H9 (cell line): ENCODE measurements around the gene PTPRN2. TPM values are rescaled to one million over a fixed set of nuclear protein-coding genes. Genes with fewer than 3 reads are reported as not detected.

ENCODE experiments used
- DNase-seq: peaks from one replicate; pipeline ENCODE4 v3.0.0-alpha.2; 2017
- H2AFZ ChIP-seq: one replicate; pipeline ENCODE4 v1.6.1; 2013; ENCODE audit warnings: mild to moderate bottlenecking, low read length, control low read depth, moderate library complexity
- H2AK5ac ChIP-seq: 2 replicates; pipeline ENCODE4 v1.6.1; 2013; ENCODE audit warnings: low read length, control low read depth, mixed read lengths; ENCODE audit not compliant: insufficient read length
- H2BK120ac ChIP-seq: one replicate; pipeline ENCODE4 v1.6.1; 2013; ENCODE audit warnings: low read depth, mild to moderate bottlenecking, low read length, control low read depth, inconsistent platforms; ENCODE audit not compliant: poor library complexity, severe bottlenecking
- H2BK12ac ChIP-seq: 2 replicates; pipeline ENCODE4 v1.6.1; 2013; ENCODE audit warnings: low read length, control low read depth, mixed read lengths, low read depth; ENCODE audit not compliant: insufficient read length
- H2BK15ac ChIP-seq: 2 replicates; pipeline ENCODE4 v1.6.1; 2013; ENCODE audit warnings: low read depth, low read length, control low read depth
- H2BK20ac ChIP-seq: one replicate; pipeline ENCODE4 v1.6.1; 2013; ENCODE audit warnings: low read depth, mild to moderate bottlenecking, low read length, control low read depth, inconsistent platforms; ENCODE audit not compliant: poor library complexity, severe bottlenecking
- H2BK5ac ChIP-seq: 2 replicates; pipeline ENCODE4 v1.6.1; 2013; ENCODE audit warnings: low read length, control low read depth, mixed read lengths; ENCODE audit not compliant: insufficient read length
- H3K14ac ChIP-seq: 2 replicates; pipeline ENCODE4 v1.6.1; 2013; ENCODE audit warnings: low read length, control low read depth; ENCODE audit not compliant: insufficient read depth
- H3K18ac ChIP-seq: 2 replicates; pipeline ENCODE4 v1.6.1; 2013; ENCODE audit warnings: low read depth, mild to moderate bottlenecking, mixed read lengths, low read length, control low read depth; ENCODE audit not compliant: insufficient read length
- H3K23ac ChIP-seq: 2 replicates; pipeline ENCODE4 v1.6.1; 2013; ENCODE audit warnings: low read length, control low read depth, mixed read lengths, low read depth; ENCODE audit not compliant: insufficient read length
- H3K23me2 ChIP-seq: 2 replicates; pipeline ENCODE4 v1.6.1; 2013; ENCODE audit warnings: low read depth, mild to moderate bottlenecking, mixed read lengths, low read length, control low read depth; ENCODE audit not compliant: insufficient read length, poor library complexity, severe bottlenecking
- H3K27ac ChIP-seq: 2 replicates; pipeline ENCODE4 v1.5.1; 2013; ENCODE audit warnings: low read length, control low read depth, mixed read lengths, low read depth; ENCODE audit not compliant: insufficient read length
- H3K27me3 ChIP-seq: 2 replicates; pipeline ENCODE4 v1.6.1; 2013; ENCODE audit warnings: low read length, control low read depth, inconsistent platforms; ENCODE audit not compliant: insufficient read depth
- H3K4ac ChIP-seq: 2 replicates; pipeline ENCODE4 v1.6.1; 2013; ENCODE audit warnings: low read depth, mild to moderate bottlenecking, control low read depth, inconsistent platforms, low read length, moderate library complexity
- H3K4me1 ChIP-seq: 2 replicates; pipeline ENCODE4 v1.6.1; 2013; ENCODE audit warnings: low read length, control low read depth, inconsistent platforms; ENCODE audit not compliant: insufficient read depth
- H3K4me2 ChIP-seq: 2 replicates; pipeline ENCODE4 v1.6.1; 2013; ENCODE audit warnings: low read length, control low read depth, mixed read lengths; ENCODE audit not compliant: insufficient read length, insufficient read depth
- H3K56ac ChIP-seq: 2 replicates; pipeline ENCODE4 v1.6.1; 2013; ENCODE audit warnings: low read depth, mild to moderate bottlenecking, mixed read lengths, low read length, control low read depth; ENCODE audit not compliant: insufficient read length
- H3K79me1 ChIP-seq: 2 replicates; pipeline ENCODE4 v1.6.1; 2013; ENCODE audit warnings: low read depth, mild to moderate bottlenecking, moderate library complexity, low read length, control low read depth, inconsistent platforms; ENCODE audit not compliant: insufficient read depth, poor library complexity, severe bottlenecking
- H3K79me2 ChIP-seq: 2 replicates; pipeline ENCODE4 v1.6.1; 2013; ENCODE audit warnings: low read length, control low read depth, inconsistent platforms; ENCODE audit not compliant: insufficient read depth
- H3K9ac ChIP-seq: 2 replicates; pipeline ENCODE4 v1.6.1; 2013; ENCODE audit warnings: low read length, control low read depth, mixed read lengths; ENCODE audit not compliant: insufficient read length; ENCODE audit errors: extremely low read depth
- H3K9me3 ChIP-seq: one replicate; pipeline ENCODE4 v1.6.1; 2013; ENCODE audit warnings: low read depth, low read length, inconsistent platforms; ENCODE audit not compliant: control insufficient read depth
- H3T11ph ChIP-seq: one replicate; pipeline ENCODE4 v1.6.1; 2013; ENCODE audit warnings: mild to moderate bottlenecking, low read length, control low read depth, inconsistent platforms
- H4K20me1 ChIP-seq: one replicate; pipeline ENCODE4 v1.6.1; 2013; ENCODE audit not compliant: control insufficient read depth, insufficient read length, insufficient read depth
- H4K5ac ChIP-seq: 2 replicates; pipeline ENCODE4 v1.6.1; 2013; ENCODE audit warnings: low read depth, mild to moderate bottlenecking, mixed read lengths, low read length, control low read depth; ENCODE audit not compliant: insufficient read length
- H4K8ac ChIP-seq: replicated peaks from 2 replicates; pipeline ENCODE4 v1.6.1; 2013; ENCODE audit warnings: low read length, control low read depth, mixed read lengths, low read depth; ENCODE audit not compliant: insufficient read length
- H4K91ac ChIP-seq: 2 replicates; pipeline ENCODE4 v1.6.1; 2013; ENCODE audit warnings: low read depth, mild to moderate bottlenecking, moderate library complexity, mixed read lengths, low read length, control low read depth; ENCODE audit not compliant: insufficient read length
- H3K27ac Mint-ChIP-seq, 3 experiments: 2 replicates in 2 of 3; 3 replicates in 1 of 3; pipeline ENCODE4 v1.8.0; 2020 to 2021; ENCODE audit warnings: mixed read lengths in 3 of 3, mild to moderate bottlenecking in 1 of 3, moderate library complexity in 1 of 3
- H3K27me3 Mint-ChIP-seq: 2 replicates; pipeline ENCODE4 v1.8.0; 2021; ENCODE audit warnings: low read depth, mild to moderate bottlenecking, moderate library complexity, mixed read lengths
- H3K36me3 Mint-ChIP-seq, 3 experiments: 2 replicates in 2 of 3; 3 replicates in 1 of 3; pipeline ENCODE4 v1.8.0; 2020 to 2021; ENCODE audit warnings: low read depth in 3 of 3, mixed read lengths in 3 of 3; ENCODE audit not compliant: insufficient read depth in 1 of 3
- H3K4me1 Mint-ChIP-seq, 2 experiments: 2 replicates each; pipeline ENCODE4 v1.8.0; 2020; ENCODE audit warnings: mixed read lengths in 2 of 2
- H3K4me3 Mint-ChIP-seq, 2 experiments: 2 replicates in 1 of 2; 3 replicates in 1 of 2; pipeline ENCODE4 v1.8.0; 2020 to 2021; ENCODE audit warnings: mild to moderate bottlenecking in 2 of 2, mixed read lengths in 2 of 2, moderate library complexity in 1 of 2
- H3K9me3 Mint-ChIP-seq, 2 experiments: 2 replicates in 1 of 2; 3 replicates in 1 of 2; pipeline ENCODE4 v1.8.0; 2020; ENCODE audit warnings: mild to moderate bottlenecking in 2 of 2, mixed read lengths in 2 of 2, moderate library complexity in 1 of 2
- WGBS: extraction: QIAGEN DNeasy Blood & Tissue Kit; methylation state at CpG from one replicate; pipeline ENCODE4 v1.1.7; 2013; ENCODE audit warnings: missing lambda C conversion rate, low lambda C conversion rate, mixed read lengths; ENCODE audit not compliant: insufficient read length; ENCODE audit errors: extremely low coverage; 5-methylcytosine and 5-hydroxymethylcytosine counted together
- total RNA-seq: library from RNA; stranded (reverse); gene quantifications from 2 replicates; pipeline ENCODE4 v1.2.1, GENCODE V29; 2021
- TF ChIP-seq, protein P1 (sequence below): fragments of 200-600 bp; sonication (generic); conservative IDR thresholded peaks from 3 replicates; pipeline ENCODE4 v1.8.0; 2021; ENCODE audit warnings: antibody characterized with exemption, mild to moderate bottlenecking

PTPRN2 gene
- total RNA-seq, 1 experiment from 2014 or later: 5.2 TPM

DNA sequence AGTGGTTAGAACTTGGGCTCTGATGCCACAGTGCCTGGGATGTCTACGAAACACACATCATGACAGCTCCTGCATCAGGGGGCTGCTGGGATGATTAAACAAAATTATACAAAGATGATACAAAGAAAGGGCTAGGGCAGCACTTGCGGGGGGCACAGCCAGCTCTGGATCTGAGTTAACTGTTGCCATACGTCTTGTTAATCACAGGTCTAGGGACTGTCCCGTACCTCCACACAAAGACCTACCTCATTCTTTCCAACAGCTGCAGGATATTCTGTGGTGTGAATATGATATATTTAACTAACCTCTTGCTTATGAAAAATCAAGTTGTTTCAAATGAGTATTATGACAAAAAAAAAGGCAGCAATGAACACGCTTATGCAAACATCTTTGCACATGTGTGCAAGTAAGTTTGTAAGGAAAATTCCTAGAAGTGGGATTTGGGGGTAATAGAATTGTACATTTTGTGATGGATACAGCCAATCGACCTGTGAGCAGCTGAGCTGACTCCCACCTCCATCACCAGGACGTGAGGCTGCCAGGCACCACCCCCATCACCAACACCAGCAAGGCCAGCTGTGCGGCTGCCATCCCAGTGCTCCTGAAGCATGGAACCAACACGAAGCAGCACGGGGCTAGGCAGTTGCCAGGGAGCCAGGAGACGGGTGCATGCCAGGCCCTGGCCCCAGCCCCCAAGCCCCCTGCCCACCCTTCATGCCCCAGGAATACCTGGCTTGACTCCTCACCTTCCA is 23.5 kb downstream of the PTPRN2 start:
- no peak overlapping the region for H2AK5ac ChIP-seq
- peaks cover 13% of the 10 kb centered on the region for H3K4me1 ChIP-seq
- DNase-seq: no peak
- no peak overlapping the region for H3K27ac ChIP-seq
- H3K79me2 ChIP-seq: no peaks in the 10 kb centered on the region
- no peaks in the 10 kb centered on the region; a peak in 1 of 7 replicates for H3K36me3 Mint-ChIP-seq
- no peak overlapping the region for H3T11ph ChIP-seq
- H3K9ac ChIP-seq: no peak overlapping the region
- H4K20me1 ChIP-seq: no peaks in the 10 kb centered on the region
- no peak overlapping the region for H4K91ac ChIP-seq
- peaks cover 52 to 57% of the 10 kb centered on the region in 2 experiments for H3K4me1 Mint-ChIP-seq
- no peak overlapping the region for H2BK120ac ChIP-seq
- no peaks in the 10 kb centered on the region for H3K9me3 Mint-ChIP-seq
- H2BK5ac ChIP-seq: no peak overlapping the region
- no peak overlapping the region for H3K4me2 ChIP-seq
- H3K23ac ChIP-seq: no peak overlapping the region
- H3K27ac Mint-ChIP-seq: no peak overlapping the region; a peak in 1 of 7 replicates
- H2BK12ac ChIP-seq: no peak overlapping the region
- no peak overlapping the region for H3K4ac ChIP-seq
- H3K9me3 ChIP-seq: no peaks in the 10 kb centered on the region
- H4K8ac ChIP-seq: no peak overlapping the region
- no peak overlapping the region for H4K5ac ChIP-seq
- no peaks in the 10 kb centered on the region for H3K27me3 ChIP-seq
- H3K14ac ChIP-seq: no peak overlapping the region; the same call in 1 of the 2 replicates
- H3K18ac ChIP-seq: no peak overlapping the region
- H2BK15ac ChIP-seq: no peak overlapping the region
- TF ChIP-seq, protein P1, sequence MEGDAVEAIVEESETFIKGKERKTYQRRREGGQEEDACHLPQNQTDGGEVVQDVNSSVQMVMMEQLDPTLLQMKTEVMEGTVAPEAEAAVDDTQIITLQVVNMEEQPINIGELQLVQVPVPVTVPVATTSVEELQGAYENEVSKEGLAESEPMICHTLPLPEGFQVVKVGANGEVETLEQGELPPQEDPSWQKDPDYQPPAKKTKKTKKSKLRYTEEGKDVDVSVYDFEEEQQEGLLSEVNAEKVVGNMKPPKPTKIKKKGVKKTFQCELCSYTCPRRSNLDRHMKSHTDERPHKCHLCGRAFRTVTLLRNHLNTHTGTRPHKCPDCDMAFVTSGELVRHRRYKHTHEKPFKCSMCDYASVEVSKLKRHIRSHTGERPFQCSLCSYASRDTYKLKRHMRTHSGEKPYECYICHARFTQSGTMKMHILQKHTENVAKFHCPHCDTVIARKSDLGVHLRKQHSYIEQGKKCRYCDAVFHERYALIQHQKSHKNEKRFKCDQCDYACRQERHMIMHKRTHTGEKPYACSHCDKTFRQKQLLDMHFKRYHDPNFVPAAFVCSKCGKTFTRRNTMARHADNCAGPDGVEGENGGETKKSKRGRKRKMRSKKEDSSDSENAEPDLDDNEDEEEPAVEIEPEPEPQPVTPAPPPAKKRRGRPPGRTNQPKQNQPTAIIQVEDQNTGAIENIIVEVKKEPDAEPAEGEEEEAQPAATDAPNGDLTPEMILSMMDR: no peak
- H2AFZ ChIP-seq: no peak overlapping the region
- WGBS: no CpG with 5 or more reads among the region's 11 CpGs
- no peak overlapping the region for H2BK20ac ChIP-seq
- no peaks in the 10 kb centered on the region for H3K23me2 ChIP-seq
- peaks cover 9% of the 10 kb centered on the region for H3K27me3 Mint-ChIP-seq
- H3K4me3 Mint-ChIP-seq: no peak overlapping the region; a peak in 1 of 5 replicates
- no peak overlapping the region for H3K56ac ChIP-seq
- H3K79me1 ChIP-seq: no peaks in the 10 kb centered on the region
